G401 (cell line): ENCODE data around the gene WDR47. TPM values are rescaled to one million over a fixed set of nuclear protein-coding genes. Genes with fewer than 3 reads are reported as not detected.
"Not testable (repeated sequence)": the region's sequence is repeated elsewhere in the genome, so short reads cannot be mapped to it uniquely, and the experiment has no call there.

Source experiments
- DNase-seq: peaks from one replicate; pipeline ENCODE4 v3.0.0-alpha.2; 2015; ENCODE audit warnings: low spot score
- in situ Hi-C: cut with HindIII; loops from 2 replicates; pipeline ENCODE4 v1.10.0; 2016; ENCODE audit warnings: low sequenced_read_pairs, mixed read lengths
- total RNA-seq: library from RNA; depleted of rRNA; stranded (reverse); fragments of >200 nt; shearing (Covaris generic); gene quantifications from 2 replicates; pipeline ENCODE4 v1.2.3, GENCODE V29; 2014

WDR47 gene
- total RNA-seq, 1 experiment from 2014 or later, result 7.1 TPM

GRCh38 chr1:108976658-108977057 lies 65.2 kb downstream of the WDR47 start:
- in situ Hi-C loops, result no loop called here
- no peak for DNase-seq

- in situ Hi-C loops, result no loop called here
- DNase-seq, result peak; percentile 30
Measured at GRCh38 chr1:108972951-108973350, 69.0 kb downstream of the WDR47 start.

- in situ Hi-C loops, result no loop called here
- DNase-seq, result no peak
Measured at GRCh38 chr1:108969346-108969745, 72.6 kb downstream of the WDR47 start.

- peak; percentile 93 for DNase-seq
- in situ Hi-C loops, result no loop called here
Measured at GRCh38 chr1:108963052-108963686, 78.7 kb downstream of the WDR47 start, which contains the start of gene CLCC1. CLCC1 (minus strand) TSS chr1:108963484; CDS start chr1:108950437, 13,047 bp downstream.

GRCh38 chr1:108962681-108963051 lies 79.2 kb downstream of the WDR47 start:
- no peak for DNase-seq
- in situ Hi-C loops, result no loop called here

- in situ Hi-C loops, result no loop called here
- DNase-seq, result no peak
Measured at GRCh38 chr1:108961752-108962486, 80.0 kb downstream of the WDR47 start.

GRCh38 chr1:108961198-108961597 lies 80.7 kb downstream of the WDR47 start:
- in situ Hi-C loops, result no loop called here
- no peak for DNase-seq

- DNase-seq, result no peak
- in situ Hi-C loops, result no loop called here
Measured at GRCh38 chr1:108960719-108961118, 81.2 kb downstream of the WDR47 start.

GRCh38 chr1:108957888-108958287 lies 84.0 kb downstream of the WDR47 start:
- no peak for DNase-seq
- in situ Hi-C loops, result no loop called here

GRCh38 chr1:108955881-108956280 lies 86.0 kb downstream of the WDR47 start:
- in situ Hi-C loops, result no loop called here

GRCh38 chr1:108955111-108955510 lies 86.8 kb downstream of the WDR47 start:
- in situ Hi-C loops, result no loop called here
- DNase-seq, result no peak

More at GRCh38 chr1:108955881-108956280, 86.0 kb downstream of the WDR47 start:
- DNase-seq, result no peak

- in situ Hi-C loops, result no loop called here
- DNase-seq, result no peak
Measured at GRCh38 chr1:108953452-108953851, 88.5 kb downstream of the WDR47 start.

GRCh38 chr1:108951242-108951641 lies 90.7 kb downstream of the WDR47 start:
- DNase-seq, result no peak
- in situ Hi-C loops, result no loop called here

- DNase-seq, result no peak
- in situ Hi-C loops, result no loop called here
Measured at GRCh38 chr1:108949044-108949443, 92.9 kb downstream of the WDR47 start.

GRCh38 chr1:108947871-108948525 lies 93.9 kb downstream of the WDR47 start:
- peak; percentile 34 for DNase-seq
- in situ Hi-C loops, result no loop called here

- in situ Hi-C loops, result no loop called here
- no peak for DNase-seq
Measured at GRCh38 chr1:108936170-108936569, 105.7 kb downstream of the WDR47 start.

- no peak for DNase-seq
- in situ Hi-C loops, result no loop called here
Measured at GRCh38 chr1:108933944-108934343, 108.0 kb downstream of the WDR47 start.

- in situ Hi-C loops, DNase-seq: not testable (repeated sequence)
Measured at GRCh38 chr1:108927565-108927964, 114.3 kb downstream of the WDR47 start.

GRCh38 chr1:108925920-108926319 lies 116.0 kb downstream of the WDR47 start:
- no peak for DNase-seq
- in situ Hi-C loops, result no loop called here
